GM10266 (cell line): ENCODE measurements around the gene ZNF569.

Experiments used
- DNase-seq: peaks from one replicate; pipeline ENCODE4 v3.0.0; 2012; ENCODE audit errors: extremely low spot score
- TF ChIP-seq, protein P1 (sequence below): IDR thresholded peaks from 2 replicates; pipeline ENCODE4 v1.5.1; 2012; ENCODE audit warnings: mild to moderate bottlenecking, low read depth; ENCODE audit not compliant: control insufficient read depth, insufficient read depth; ENCODE audit errors: missing control alignments

The ZNF569 gene

DNA sequence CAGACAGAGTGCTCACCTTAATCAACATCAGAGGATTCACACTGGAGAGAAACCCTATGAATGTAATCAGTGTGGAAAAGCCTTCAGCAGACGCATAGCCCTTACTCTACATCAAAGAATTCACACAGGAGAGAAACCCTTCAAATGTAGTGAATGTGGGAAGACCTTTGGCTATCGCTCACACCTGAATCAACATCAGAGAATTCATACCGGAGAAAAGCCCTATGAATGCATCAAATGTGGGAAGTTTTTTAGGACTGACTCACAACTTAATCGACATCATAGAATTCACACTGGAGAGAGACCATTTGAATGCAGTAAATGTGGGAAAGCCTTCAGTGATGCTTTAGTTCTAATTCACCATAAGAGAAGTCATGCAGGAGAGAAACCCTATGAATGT lies 78.0 kb downstream of the ZNF569 start:
- TF ChIP-seq, protein P1, sequence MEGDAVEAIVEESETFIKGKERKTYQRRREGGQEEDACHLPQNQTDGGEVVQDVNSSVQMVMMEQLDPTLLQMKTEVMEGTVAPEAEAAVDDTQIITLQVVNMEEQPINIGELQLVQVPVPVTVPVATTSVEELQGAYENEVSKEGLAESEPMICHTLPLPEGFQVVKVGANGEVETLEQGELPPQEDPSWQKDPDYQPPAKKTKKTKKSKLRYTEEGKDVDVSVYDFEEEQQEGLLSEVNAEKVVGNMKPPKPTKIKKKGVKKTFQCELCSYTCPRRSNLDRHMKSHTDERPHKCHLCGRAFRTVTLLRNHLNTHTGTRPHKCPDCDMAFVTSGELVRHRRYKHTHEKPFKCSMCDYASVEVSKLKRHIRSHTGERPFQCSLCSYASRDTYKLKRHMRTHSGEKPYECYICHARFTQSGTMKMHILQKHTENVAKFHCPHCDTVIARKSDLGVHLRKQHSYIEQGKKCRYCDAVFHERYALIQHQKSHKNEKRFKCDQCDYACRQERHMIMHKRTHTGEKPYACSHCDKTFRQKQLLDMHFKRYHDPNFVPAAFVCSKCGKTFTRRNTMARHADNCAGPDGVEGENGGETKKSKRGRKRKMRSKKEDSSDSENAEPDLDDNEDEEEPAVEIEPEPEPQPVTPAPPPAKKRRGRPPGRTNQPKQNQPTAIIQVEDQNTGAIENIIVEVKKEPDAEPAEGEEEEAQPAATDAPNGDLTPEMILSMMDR: no peak
- no peak for DNase-seq

DNA sequence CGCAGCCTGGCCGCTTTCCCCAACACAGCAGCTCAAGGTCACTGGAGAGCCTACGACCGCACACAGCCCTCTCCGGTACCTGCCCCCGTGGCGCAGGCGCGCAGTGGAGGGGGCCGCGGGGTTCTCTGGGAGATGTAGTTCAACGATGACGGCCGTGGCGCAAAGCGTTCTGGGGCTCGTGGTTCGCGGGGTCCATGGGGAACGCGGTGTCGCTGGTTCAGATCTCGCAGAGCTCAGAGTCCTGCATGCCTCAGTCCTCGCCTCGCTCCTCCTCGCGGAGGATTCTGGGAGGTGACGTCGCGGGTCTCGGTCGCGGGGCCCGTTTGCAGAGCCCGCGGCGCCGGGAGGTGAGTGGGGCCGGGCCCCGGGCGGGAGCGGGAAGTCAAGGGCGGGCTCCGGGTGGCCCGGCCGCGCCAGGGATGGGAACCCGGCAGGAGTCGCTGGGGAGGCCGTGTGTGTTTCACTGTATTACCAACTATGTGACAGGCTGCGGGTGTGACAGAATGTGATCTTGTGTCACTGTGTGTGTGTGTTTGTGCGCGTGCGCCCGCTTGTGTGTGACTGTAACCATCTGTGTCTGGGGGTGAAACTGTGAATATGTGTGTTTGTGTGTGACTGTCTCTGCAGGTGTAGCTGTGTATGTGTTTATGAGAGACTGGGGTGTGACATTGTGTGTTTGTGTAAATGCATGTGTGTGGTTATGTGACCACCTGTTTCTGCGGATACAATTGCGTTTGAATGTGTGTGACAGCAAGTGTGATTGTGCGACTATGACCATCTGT lies 96.2 kb downstream of the ZNF569 start, which contains the start of gene ZNF527:
ZNF527 (plus strand) TSS at position 220 of the 782 bp plus-strand sequence. CDS start 3,100 bp downstream, outside the sequence.
- TF ChIP-seq, protein P1: no peak
- peak; percentile 92 for DNase-seq

DNA sequence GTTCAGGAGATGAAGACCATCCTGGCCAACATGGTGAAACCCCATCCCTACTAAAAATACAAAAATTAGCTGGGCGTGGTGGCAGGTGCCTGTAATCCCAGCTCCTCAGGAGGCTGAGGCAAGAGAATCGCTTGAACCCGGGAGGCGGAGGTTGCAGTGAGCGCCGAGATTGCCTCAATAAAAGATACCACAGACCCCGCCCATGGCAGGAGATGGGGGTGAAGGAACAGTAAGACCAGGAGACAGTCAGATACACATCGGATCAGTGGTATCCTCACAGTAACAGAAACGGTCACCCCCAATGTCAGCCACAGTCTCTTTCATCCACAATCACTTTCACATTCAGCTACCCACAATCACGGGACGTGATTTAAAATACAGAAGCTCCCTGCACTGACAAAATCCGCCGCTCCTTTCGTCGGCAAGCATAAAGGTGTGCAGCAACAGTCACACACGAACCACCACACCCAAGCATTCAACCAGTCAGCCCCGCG lies 96.8 kb downstream of the ZNF569 start:
- DNase-seq: peak; percentile 55

DNA sequence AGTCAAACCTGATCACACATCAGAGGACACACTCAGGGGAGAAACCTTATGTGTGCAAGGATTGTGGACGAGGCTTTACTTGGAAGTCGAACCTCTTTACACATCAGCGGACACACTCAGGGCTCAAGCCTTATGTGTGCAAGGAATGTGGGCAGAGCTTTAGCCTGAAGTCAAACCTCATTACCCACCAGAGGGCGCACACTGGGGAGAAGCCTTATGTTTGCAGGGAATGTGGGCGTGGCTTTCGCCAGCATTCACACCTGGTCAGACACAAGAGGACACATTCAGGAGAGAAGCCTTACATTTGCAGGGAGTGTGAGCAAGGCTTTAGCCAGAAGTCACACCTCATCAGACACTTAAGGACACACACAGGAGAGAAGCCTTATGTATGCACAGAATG lies 104.5 kb downstream of the ZNF569 start:
- no peak for DNase-seq
- TF ChIP-seq, protein P1: no peak

DNA sequence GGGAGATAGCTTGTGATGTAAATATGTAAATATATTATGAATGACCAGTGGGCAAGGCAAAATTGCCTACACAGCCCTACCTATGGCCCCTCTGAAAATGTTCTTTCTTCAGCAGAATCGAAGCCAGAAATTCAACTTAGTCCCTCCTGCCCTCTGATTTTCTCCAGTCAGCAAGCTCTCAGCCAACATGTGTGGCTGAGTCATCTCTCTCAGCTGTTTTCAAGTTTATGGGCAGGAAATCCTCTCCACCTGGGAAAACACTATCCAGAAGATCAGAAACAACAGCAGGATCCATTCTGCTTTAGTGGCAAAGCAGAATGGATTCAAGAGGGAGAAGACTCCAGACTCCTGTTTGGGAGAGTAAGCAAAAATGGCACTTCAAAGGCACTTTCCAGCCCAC lies 105.2 kb downstream of the ZNF569 start:
- TF ChIP-seq, protein P1: no peak
- no peak for DNase-seq
